T-helper 1 cell treated with Interleukin-12 subunit alpha and Interleukin-12 subunit beta and Interleukin-4 antibody, amounts not matched to agents 30 μg/mL and 1 μg/mL, for 36 hours (primary cell): ENCODE measurements around the gene FAM114A1.

Experiments
- H3K27ac Mint-ChIP-seq: one replicate; pipeline ENCODE4 v1.8.0; 2021; ENCODE audit warnings: mild to moderate bottlenecking, mixed read lengths
- H3K27me3 Mint-ChIP-seq: one replicate; pipeline ENCODE4 v1.8.0; 2021; ENCODE audit warnings: low read depth, mixed read lengths
- H3K36me3 Mint-ChIP-seq: one replicate; pipeline ENCODE4 v1.8.0; 2021; ENCODE audit warnings: low read depth, mixed read lengths
- H3K4me1 Mint-ChIP-seq: one replicate; pipeline ENCODE4 v1.8.0; 2021; ENCODE audit warnings: low read depth, mixed read lengths
- H3K4me3 Mint-ChIP-seq: one replicate; pipeline ENCODE4 v1.8.0; 2021; ENCODE audit warnings: mild to moderate bottlenecking, moderate library complexity, mixed read lengths
- H3K9me3 Mint-ChIP-seq: one replicate; pipeline ENCODE4 v1.8.0; 2021; ENCODE audit warnings: mixed read lengths

Gene FAM114A1

DNA sequence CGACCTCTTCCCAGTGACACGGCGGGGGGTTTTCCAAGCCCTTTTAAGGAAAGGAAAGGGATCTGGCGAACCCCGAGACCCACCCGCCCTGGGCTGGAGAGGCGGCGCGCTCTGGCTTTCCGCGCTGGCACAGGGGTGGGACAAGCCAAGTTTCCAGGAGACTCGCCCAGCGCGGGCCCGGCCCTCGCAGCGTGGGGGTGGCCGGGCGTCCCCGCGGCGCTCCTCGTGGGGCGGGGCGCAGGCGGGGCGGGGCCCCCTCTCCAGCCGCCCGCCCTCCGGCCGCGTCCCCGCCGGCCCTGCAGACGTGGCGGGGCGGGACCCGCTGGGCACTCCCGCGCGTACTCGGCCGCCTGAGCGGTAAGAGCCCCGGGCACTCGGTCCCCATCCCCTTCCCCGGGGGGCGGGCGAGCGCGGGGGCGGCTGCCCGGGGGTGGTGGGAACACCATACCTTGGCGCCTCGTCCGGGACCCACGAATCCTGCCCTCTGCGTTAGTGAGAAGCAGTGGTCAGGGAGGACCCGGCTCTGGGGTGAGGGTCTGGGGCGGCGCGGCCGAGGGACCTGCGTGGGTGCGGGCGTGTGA lies at the start of gene FAM114A1:
FAM114A1 (plus strand) TSS at position 329 of the 581 bp plus-strand sequence. CDS start 10,273 bp downstream, outside the sequence.
- Mint-ChIP-seq H3K27ac (peak within 1 kb of the TSS; percentile 59), H3K36me3 (no peaks in the 10 kb centered on the region), H3K9me3 (no peaks in the 10 kb centered on the region), H3K4me3 (peak within 1 kb of the TSS; percentile 81), H3K4me1 (peaks cover 15% of the 10 kb centered on the region), H3K27me3 (peaks cover 37% of the 10 kb centered on the region)

DNA sequence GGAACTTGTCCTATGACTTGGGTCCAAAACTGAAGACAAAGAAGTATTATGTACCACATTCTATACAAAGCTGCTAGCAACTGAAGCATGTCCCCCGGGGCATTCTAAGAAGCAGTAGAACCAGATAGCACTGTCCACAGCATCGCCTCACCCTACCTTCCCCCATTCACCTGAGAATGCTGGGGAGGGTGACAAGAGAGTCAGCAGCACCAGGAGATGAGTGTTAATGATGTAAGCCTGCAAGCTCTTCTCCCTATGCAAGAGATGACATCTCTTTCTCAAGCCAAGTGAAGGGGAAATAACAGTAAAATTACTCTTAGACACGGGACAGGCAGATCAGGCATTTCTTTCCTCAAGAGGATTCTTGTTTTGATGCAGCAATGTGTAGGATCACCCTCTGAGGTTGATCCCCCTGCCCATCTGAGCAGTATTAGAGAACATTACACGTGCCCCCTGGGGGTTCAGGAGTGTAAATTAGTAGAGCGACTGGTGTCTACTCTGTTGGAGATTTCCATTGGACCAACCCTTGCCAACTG lies 49.1 kb upstream of the FAM114A1 start:
- Mint-ChIP-seq H3K27ac (no peak overlapping the region), H3K36me3 (peaks cover 28% of the 10 kb centered on the region), H3K9me3 (peaks cover 34% of the 10 kb centered on the region), H3K27me3 (no peaks in the 10 kb centered on the region), H3K4me3 (no peak overlapping the region), H3K4me1 (peaks cover 30% of the 10 kb centered on the region)

DNA sequence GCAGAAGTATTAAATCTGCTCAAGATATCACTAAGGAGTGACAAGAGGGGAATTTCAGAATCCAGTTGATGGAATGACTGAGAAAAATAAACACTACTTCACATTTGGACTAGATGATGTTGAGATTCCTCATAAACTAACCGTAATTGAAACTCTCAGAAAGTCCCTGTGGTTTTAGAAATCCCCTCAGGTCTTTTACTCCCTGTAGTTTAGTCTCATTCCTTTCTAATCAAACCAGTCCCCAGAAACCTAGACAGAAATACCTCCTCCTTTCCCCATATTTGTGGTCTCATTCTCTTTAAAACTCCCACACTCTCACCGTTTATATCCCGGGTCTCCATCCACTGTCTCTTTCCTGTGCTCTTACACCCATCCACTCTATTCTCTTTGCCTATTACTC lies 48.0 kb upstream of the FAM114A1 start:
- H3K36me3 Mint-ChIP-seq: peaks cover 29% of the 10 kb centered on the region
- H3K27ac Mint-ChIP-seq: peak overlapping the region; percentile 45
- H3K4me1 Mint-ChIP-seq: peaks cover 26% of the 10 kb centered on the region
- peaks cover 33% of the 10 kb centered on the region for H3K9me3 Mint-ChIP-seq
- H3K27me3 Mint-ChIP-seq: no peaks in the 10 kb centered on the region
- H3K4me3 Mint-ChIP-seq: peak overlapping the region; percentile 47

DNA sequence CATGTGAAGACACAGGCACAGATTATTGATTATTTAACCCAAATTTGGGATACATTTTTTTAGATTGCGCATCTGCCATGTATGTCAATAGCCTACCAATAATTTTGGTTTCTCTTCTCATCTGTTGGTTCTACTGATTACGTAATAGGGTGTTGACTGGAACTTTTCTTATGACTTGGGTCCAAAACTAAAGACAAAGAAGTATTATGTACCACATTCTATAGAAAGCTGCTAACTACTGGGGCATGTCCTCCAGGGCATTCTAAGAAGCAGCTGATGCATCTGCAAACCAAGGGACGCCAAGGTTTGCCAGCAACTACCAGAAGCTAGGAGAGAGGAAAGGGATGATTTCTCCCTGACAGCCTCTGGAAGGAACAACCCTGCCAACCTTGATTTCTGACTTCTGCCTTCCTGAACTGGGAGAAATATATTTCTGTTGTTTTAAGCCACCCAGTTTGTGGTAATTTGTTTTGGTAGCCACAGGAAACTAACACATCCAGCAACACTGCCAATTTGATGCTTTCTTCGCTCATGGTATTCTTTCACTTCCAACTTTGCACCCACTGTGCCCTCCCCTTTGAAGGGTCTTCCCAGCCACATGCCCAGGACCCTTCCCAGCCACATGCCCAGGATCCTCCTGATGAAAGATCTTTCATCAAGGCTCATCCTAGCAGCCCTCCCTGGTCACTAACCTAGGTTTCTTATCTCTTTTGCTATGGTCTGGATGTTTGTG lies 47.1 kb upstream of the FAM114A1 start:
- Mint-ChIP-seq H3K36me3 (peaks cover 32% of the 10 kb centered on the region), H3K27ac (peak overlapping the region; percentile 49), H3K9me3 (peaks cover 32% of the 10 kb centered on the region), H3K27me3 (no peaks in the 10 kb centered on the region), H3K4me3 (peak overlapping the region; percentile 12), H3K4me1 (peaks cover 26% of the 10 kb centered on the region)

DNA sequence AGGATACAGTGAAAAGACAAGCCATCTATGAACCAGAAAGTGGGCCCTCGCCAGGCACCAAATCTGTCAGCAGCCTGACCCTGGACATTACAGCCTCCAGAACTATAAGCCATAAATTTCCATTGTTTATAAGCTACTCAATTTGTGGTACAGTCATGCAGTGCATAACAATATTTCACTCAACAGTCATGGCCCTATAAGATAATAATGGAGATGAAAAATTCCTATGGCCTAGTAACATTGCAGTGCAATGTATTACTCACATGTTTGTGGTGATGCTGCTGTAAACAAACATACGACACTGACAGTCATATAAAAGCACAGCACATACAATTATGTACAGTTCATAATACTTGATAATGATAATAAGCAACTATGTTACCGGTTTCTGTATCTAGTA lies 45.9 kb upstream of the FAM114A1 start:
- no peak overlapping the region for H3K4me3 Mint-ChIP-seq
- H3K9me3 Mint-ChIP-seq: peaks cover 29% of the 10 kb centered on the region
- H3K4me1 Mint-ChIP-seq: peaks cover 24% of the 10 kb centered on the region
- H3K27me3 Mint-ChIP-seq: no peaks in the 10 kb centered on the region
- peaks cover 32% of the 10 kb centered on the region for H3K36me3 Mint-ChIP-seq
- no peak overlapping the region for H3K27ac Mint-ChIP-seq

DNA sequence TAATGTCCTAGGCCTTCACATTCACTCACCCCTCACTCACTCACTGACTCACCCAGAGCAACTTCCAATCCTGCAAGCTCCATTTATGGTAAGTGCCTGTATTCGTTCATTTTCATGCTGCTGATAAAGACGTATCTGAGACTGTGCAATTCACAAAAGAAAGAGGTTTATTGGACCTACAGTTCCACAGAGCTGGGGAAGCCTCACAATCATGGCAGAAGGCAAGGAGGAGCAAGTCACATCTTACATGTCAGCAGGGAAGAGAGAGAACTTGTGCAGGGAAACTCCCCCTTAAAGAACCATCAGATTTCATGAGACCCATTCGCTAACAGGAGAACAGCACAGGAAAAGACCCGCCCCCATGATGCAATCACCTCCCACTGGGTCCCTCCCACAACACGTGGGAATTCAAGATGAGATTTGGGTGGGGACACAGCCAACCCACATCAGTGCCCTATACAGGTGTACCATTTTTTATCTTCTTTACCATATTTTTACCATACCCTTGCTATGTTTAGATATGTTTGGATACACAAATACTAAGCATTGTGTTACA lies 44.8 kb upstream of the FAM114A1 start:
- Mint-ChIP-seq H3K4me1 (peaks cover 24% of the 10 kb centered on the region), H3K36me3 (peaks cover 38% of the 10 kb centered on the region), H3K27me3 (no peaks in the 10 kb centered on the region), H3K27ac (no peak overlapping the region), H3K4me3 (no peak overlapping the region), H3K9me3 (peaks cover 29% of the 10 kb centered on the region)

DNA sequence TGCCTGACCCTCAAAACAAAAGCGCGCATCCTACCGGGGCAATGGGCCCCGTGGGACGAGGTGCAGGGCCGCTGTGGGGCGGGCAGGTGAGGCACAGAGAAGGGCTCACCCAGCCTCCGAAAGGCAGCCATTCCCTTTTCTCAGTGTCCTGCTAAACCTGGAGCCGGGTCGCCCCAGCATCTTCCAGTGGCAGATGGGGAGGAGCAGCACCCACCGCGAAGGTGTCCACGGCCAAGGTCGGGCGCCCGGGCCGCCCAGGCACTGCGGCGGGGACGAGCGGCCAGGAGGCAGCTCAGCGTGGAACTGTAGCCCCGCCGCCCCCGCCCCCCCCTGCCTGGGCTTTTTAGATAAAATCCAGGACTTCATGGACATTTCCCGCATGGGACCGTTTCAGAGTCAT lies 43.8 kb upstream of the FAM114A1 start:
- no peaks in the 10 kb centered on the region for H3K27me3 Mint-ChIP-seq
- no peak overlapping the region for H3K4me3 Mint-ChIP-seq
- peaks cover 29% of the 10 kb centered on the region for H3K9me3 Mint-ChIP-seq
- peaks cover 38% of the 10 kb centered on the region for H3K36me3 Mint-ChIP-seq
- H3K4me1 Mint-ChIP-seq: peaks cover 19% of the 10 kb centered on the region
- H3K27ac Mint-ChIP-seq: no peak overlapping the region

DNA sequence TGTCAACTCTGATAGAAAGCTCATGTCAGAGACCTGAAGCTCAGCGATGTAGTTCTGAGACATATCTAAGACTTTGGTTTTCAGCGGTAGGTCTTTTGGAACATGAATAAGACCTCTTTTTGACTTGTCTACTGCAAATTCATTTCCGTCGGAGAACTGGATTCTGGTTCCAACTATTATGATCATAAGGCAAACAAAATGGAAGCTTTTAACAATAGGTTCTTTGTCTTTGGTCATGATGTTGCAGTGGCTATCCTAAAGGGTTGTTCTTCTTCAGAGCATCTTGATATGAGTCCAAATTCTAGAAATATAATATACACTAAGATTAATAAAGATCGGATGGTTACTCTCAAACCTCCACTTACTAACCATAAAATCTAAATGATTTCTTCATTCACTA lies 38.4 kb upstream of the FAM114A1 start:
- H3K27me3 Mint-ChIP-seq: no peaks in the 10 kb centered on the region
- peaks cover 27% of the 10 kb centered on the region for H3K9me3 Mint-ChIP-seq
- H3K4me3 Mint-ChIP-seq: no peak overlapping the region
- peaks cover 34% of the 10 kb centered on the region for H3K36me3 Mint-ChIP-seq
- no peak overlapping the region for H3K27ac Mint-ChIP-seq
- peaks cover 3% of the 10 kb centered on the region for H3K4me1 Mint-ChIP-seq

DNA sequence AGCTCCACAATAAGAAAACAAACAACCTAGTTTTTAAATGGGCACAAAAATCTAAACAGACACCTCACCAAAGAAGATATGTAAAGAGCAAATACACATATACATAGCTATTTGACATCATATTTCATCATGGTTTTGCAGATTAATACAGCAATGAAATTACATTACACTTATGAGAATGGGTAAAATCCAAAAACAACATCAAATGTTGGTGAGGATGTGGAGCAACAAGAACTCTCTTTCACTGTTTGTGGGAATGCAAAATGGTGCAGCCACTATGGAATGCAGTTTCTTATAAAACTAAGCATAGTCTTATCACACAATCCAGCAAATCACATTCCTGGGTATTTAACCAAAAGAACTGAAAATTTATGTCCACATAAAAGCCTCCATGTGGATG lies 36.0 kb upstream of the FAM114A1 start:
- H3K9me3 Mint-ChIP-seq: peaks cover 32% of the 10 kb centered on the region
- no peaks in the 10 kb centered on the region for H3K27me3 Mint-ChIP-seq
- H3K4me3 Mint-ChIP-seq: no peak overlapping the region
- H3K27ac Mint-ChIP-seq: no peak overlapping the region
- peaks cover 3% of the 10 kb centered on the region for H3K4me1 Mint-ChIP-seq
- peaks cover 33% of the 10 kb centered on the region for H3K36me3 Mint-ChIP-seq

DNA sequence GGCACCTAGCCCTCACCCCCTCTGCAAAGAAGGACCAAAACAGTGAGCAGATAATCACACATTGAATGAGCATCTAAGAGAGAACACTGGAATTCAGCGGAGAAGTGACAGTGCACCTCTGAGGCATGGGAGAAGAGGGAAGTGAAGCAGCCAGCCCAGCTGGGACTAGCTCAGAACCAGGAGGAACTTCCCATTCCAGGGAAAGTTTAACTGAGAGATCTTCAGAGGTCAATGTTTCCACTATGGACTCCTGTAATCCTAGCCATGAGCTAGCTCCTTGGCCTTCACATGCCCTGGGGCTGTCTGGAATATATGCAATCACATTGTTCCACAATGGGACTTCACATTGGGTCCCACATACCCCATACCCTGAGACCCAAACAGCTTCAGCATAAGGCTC lies 35.4 kb upstream of the FAM114A1 start:
- no peaks in the 10 kb centered on the region for H3K27me3 Mint-ChIP-seq
- peaks cover 30% of the 10 kb centered on the region for H3K36me3 Mint-ChIP-seq
- peaks cover 3% of the 10 kb centered on the region for H3K4me1 Mint-ChIP-seq
- H3K4me3 Mint-ChIP-seq: no peak overlapping the region
- H3K27ac Mint-ChIP-seq: no peak overlapping the region
- peaks cover 32% of the 10 kb centered on the region for H3K9me3 Mint-ChIP-seq

DNA sequence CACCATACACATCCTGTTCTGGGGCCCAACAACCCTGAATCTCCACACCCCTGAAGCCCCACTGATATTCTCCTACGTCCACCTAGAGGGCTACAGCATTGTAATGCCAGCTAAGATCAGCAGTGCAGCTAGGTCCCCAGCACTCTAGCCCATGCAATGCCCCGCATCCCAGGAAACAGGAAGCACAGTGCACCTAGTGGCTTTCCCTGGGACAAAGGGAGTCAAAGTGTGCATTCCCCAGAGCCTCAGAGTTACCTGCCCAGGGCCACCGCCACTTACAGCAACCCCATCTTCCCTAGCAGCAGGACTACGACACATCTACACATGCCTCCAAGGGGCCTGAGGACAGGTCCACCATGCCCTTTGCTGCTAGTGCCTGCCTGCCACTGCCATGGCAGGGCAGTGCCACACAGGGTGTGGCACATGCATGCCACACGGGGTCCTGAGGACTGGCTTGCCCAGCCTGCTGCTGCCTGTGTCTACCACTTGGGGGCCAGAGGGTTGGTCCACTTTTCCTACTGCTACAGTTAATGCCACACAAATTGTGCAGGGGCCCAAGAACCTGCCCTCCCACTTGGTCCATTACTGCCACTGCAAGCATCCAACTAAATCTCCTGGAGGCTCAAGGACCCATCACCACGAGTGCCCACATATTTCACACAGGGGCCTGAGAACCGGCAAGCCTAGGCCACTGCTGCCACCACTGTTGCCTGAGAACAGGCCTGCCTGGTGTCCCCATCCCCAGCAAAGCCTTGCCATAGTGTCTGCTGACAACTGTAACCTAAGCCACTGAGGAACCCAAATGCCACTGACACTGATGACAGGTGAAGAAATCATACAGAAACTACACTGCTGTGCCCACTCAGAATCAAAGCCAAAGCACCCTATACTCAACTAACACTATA lies 34.7 kb upstream of the FAM114A1 start:
- Mint-ChIP-seq H3K9me3 (peaks cover 38% of the 10 kb centered on the region), H3K27me3 (no peaks in the 10 kb centered on the region), H3K36me3 (peaks cover 32% of the 10 kb centered on the region), H3K4me3 (no peak overlapping the region), H3K4me1 (peaks cover 8% of the 10 kb centered on the region), H3K27ac (peak overlapping the region; percentile 13)

DNA sequence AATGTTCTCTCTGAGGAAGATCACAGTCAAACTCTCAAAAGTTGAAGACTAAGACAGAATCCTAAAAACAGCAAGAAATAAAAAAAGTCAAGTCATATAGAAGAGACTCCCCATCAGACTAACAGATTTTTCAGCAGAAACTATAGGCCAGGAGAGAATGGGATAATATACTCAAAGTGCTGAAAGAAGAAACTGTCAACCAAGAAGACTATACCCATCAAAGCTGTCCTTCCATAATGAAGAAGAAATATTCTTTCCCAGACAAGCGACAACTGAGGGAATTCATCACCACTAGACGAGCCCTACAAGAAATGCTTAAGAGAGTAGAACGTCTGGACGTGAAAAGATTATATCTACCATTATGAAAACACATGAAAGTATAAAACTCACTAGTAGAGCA lies 33.0 kb upstream of the FAM114A1 start:
- no peak overlapping the region for H3K27ac Mint-ChIP-seq
- peaks cover 34% of the 10 kb centered on the region for H3K36me3 Mint-ChIP-seq
- H3K27me3 Mint-ChIP-seq: no peaks in the 10 kb centered on the region
- no peak overlapping the region for H3K4me3 Mint-ChIP-seq
- peaks cover 38% of the 10 kb centered on the region for H3K9me3 Mint-ChIP-seq
- H3K4me1 Mint-ChIP-seq: peaks cover 16% of the 10 kb centered on the region

DNA sequence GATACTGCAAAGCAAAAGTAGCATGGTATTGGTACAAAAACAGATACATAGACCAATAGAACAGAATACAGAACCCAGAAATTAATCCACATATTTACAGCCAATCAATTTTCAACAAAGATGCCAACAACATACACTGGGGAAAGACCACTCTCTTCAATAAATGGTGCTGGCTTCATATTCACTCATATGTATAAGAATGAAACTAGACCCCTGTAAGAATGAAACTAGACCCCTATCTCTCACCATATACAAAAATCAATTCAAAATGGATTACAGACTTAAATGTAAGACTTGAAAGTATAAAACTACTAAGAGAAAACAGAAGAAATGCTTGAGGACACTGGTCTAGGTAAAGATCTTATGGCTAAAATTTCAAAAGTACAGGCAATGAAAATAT lies 30.3 kb upstream of the FAM114A1 start:
- peaks cover 33% of the 10 kb centered on the region for H3K9me3 Mint-ChIP-seq
- H3K36me3 Mint-ChIP-seq: peaks cover 43% of the 10 kb centered on the region
- no peaks in the 10 kb centered on the region for H3K27me3 Mint-ChIP-seq
- H3K4me3 Mint-ChIP-seq: no peak overlapping the region
- no peak overlapping the region for H3K27ac Mint-ChIP-seq
- peaks cover 17% of the 10 kb centered on the region for H3K4me1 Mint-ChIP-seq

DNA sequence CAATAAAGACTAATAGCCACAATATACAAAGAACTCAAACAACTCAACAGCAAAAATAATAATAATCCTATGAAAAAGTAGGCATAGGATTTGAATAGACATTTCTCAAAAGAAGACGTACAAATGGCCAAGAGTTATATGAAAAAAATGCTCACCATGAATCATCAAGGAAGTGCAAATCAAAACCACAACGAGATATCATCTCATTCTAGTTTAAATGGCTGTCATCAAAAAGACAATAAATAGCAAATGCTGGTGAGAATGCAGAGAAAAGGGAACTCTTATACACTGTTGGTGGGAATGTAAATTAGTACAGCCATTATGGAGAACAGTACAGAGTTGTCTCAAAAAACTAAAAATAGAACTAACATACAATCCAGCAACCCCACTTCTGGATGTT lies 29.8 kb upstream of the FAM114A1 start:
- H3K9me3 Mint-ChIP-seq: peaks cover 33% of the 10 kb centered on the region
- H3K27ac Mint-ChIP-seq: no peak overlapping the region
- no peak overlapping the region for H3K4me3 Mint-ChIP-seq
- H3K27me3 Mint-ChIP-seq: no peaks in the 10 kb centered on the region
- H3K36me3 Mint-ChIP-seq: peaks cover 41% of the 10 kb centered on the region
- H3K4me1 Mint-ChIP-seq: peaks cover 17% of the 10 kb centered on the region
